HG02798 (cell line): ENCODE measurements around the gene GMPPB.
A peak's percentile ranks its signal among the peaks of the same experiment; 100 is the strongest.

Source experiments
- ATAC-seq: cut with Tn5 transposase; IDR thresholded peaks from one replicate; pipeline ENCODE4 v1.9.1; 2021; ENCODE audit warnings: mild to moderate bottlenecking; ENCODE audit not compliant: unreplicated experiment, poor library complexity

GMPPB gene

GRCh38 chr3:49715611-49716121 is 8.1 kb downstream of the GMPPB start:
- no peak for ATAC-seq

- no peak for ATAC-seq
These were observed 8.8 kb downstream of the GMPPB start for GRCh38 chr3:49714728-49715550.

- ATAC-seq: no peak
These were observed 10.2 kb downstream of the GMPPB start for GRCh38 chr3:49713336-49714105.

GRCh38 chr3:49712631-49713317 is 11.0 kb downstream of the GMPPB start:
- ATAC-seq: no peak

GRCh38 chr3:49712166-49712565 is 11.6 kb downstream of the GMPPB start:
- no peak for ATAC-seq

- ATAC-seq: no peak
These were observed 12.3 kb downstream of the GMPPB start for GRCh38 chr3:49711489-49711888.

GRCh38 chr3:49709852-49710251 is 13.9 kb downstream of the GMPPB start:
- ATAC-seq: no peak

- no peak for ATAC-seq
These were observed 16.7 kb downstream of the GMPPB start for GRCh38 chr3:49707113-49707480.

GRCh38 chr3:49706456-49707112 is 17.2 kb downstream of the GMPPB start:
- no peak for ATAC-seq

- ATAC-seq: no peak
These were observed 18.3 kb downstream of the GMPPB start for GRCh38 chr3:49705390-49705960.

GRCh38 chr3:49704629-49705028 is 19.1 kb downstream of the GMPPB start:
- ATAC-seq: no peak

- no peak for ATAC-seq
These were observed 19.8 kb downstream of the GMPPB start for GRCh38 chr3:49703956-49704355.

- ATAC-seq: peak; percentile 74
These were observed 20.3 kb downstream of the GMPPB start for GRCh38 chr3:49703443-49703927.

- ATAC-seq: no peak
These were observed 21.1 kb downstream of the GMPPB start for GRCh38 chr3:49702672-49703071.

- ATAC-seq: no peak
These were observed 22.2 kb downstream of the GMPPB start for GRCh38 chr3:49701388-49702077.

GRCh38 chr3:49700453-49701128 is 23.2 kb downstream of the GMPPB start:
- no peak for ATAC-seq

- no peak for ATAC-seq
These were observed 23.7 kb downstream of the GMPPB start for GRCh38 chr3:49700014-49700413.

GRCh38 chr3:49699281-49699979 is 24.3 kb downstream of the GMPPB start:
- no peak for ATAC-seq
